ENCODE measurements around the gene ZNF761.
A peak's percentile ranks its signal among the peaks of the same experiment; 100 is the strongest.
"Not testable (repeated sequence)": the region's sequence is repeated elsewhere in the genome, so short reads cannot be mapped to it uniquely, and the experiment has no call there.

ZNF761 gene

GRCh38 chr19:53431399-53432087 lies at the start of gene ZNF761:
Gene ZNF761, plus strand, starts transcription at chr19:53431984. Its CDS starts 15,285 bp downstream, at chr19:53447269.
- DNase-seq (ENCODE audit: low read depth in 2 of 3, low spot score in 1 of 3): peak; percentile 93 to 96 (median 93)

- DNase-seq (ENCODE audit: low read depth in 2 of 3, low spot score in 1 of 3): no peak
Observed at GRCh38 chr19:53388168-53388567, 43.6 kb upstream of the ZNF761 start.

- no peak for DNase-seq (ENCODE audit: low read depth in 2 of 3, low spot score in 1 of 3)
Observed at GRCh38 chr19:53388904-53389303, 42.9 kb upstream of the ZNF761 start.

- DNase-seq (ENCODE audit: low read depth in 2 of 3, low spot score in 1 of 3): no peak
Observed at GRCh38 chr19:53389571-53389970, 42.2 kb upstream of the ZNF761 start.

GRCh38 chr19:53389978-53390377 lies 41.8 kb upstream of the ZNF761 start:
- DNase-seq (ENCODE audit: low read depth in 2 of 3, low spot score in 1 of 3): no peak

- DNase-seq (ENCODE audit: low read depth in 2 of 3, low spot score in 1 of 3): no peak
Observed at GRCh38 chr19:53394522-53394973, 37.2 kb upstream of the ZNF761 start.

- peak; percentile 93 to 96 (median 94) for DNase-seq (ENCODE audit: low read depth in 2 of 3, low spot score in 1 of 3)
Observed at GRCh38 chr19:53394974-53395839, 36.6 kb upstream of the ZNF761 start, which contains the start of gene ZNF765. Gene ZNF765, plus strand, starts transcription at chr19:53395149. Its CDS starts 2,867 bp downstream, at chr19:53398016.

GRCh38 chr19:53395840-53396524 lies 35.8 kb upstream of the ZNF761 start:
- not testable (repeated sequence) for DNase-seq (ENCODE audit: low read depth in 2 of 3, low spot score in 1 of 3)

GRCh38 chr19:53396525-53396868 lies 35.3 kb upstream of the ZNF761 start:
- DNase-seq (ENCODE audit: low read depth in 2 of 3, low spot score in 1 of 3): no peak

- not testable (repeated sequence) for DNase-seq (ENCODE audit: low read depth in 2 of 3, low spot score in 1 of 3)
Observed at GRCh38 chr19:53397918-53398317, 33.9 kb upstream of the ZNF761 start.

GRCh38 chr19:53409505-53410204 lies 22.1 kb upstream of the ZNF761 start:
- no peak for DNase-seq (ENCODE audit: low read depth in 2 of 3, low spot score in 1 of 3)

GRCh38 chr19:53420520-53421315 lies 11.1 kb upstream of the ZNF761 start:
- not testable (repeated sequence) for DNase-seq (ENCODE audit: low read depth in 2 of 3, low spot score in 1 of 3)

- DNase-seq (ENCODE audit: low read depth in 2 of 3, low spot score in 1 of 3): no peak
Observed at GRCh38 chr19:53422551-53422950, 9.2 kb upstream of the ZNF761 start.

- not testable (repeated sequence) for DNase-seq (ENCODE audit: low read depth in 2 of 3, low spot score in 1 of 3)
Observed at GRCh38 chr19:53423074-53423473, 8.7 kb upstream of the ZNF761 start.

- not testable (repeated sequence) for DNase-seq (ENCODE audit: low read depth in 2 of 3, low spot score in 1 of 3)
Observed at GRCh38 chr19:53423680-53424079, 8.1 kb upstream of the ZNF761 start.

GRCh38 chr19:53424968-53425597 lies 6.7 kb upstream of the ZNF761 start:
- peak; percentile 34 to 58 (median 55) for DNase-seq (ENCODE audit: low read depth in 2 of 3, low spot score in 1 of 3)

- peak in 1 of 3 donors; percentile 1 for DNase-seq (ENCODE audit: low read depth in 2 of 3, low spot score in 1 of 3)
Observed at GRCh38 chr19:53432088-53432661, 391 bp downstream of the ZNF761 start.

- DNase-seq (ENCODE audit: low read depth in 2 of 3, low spot score in 1 of 3): not testable (repeated sequence)
Observed at GRCh38 chr19:53443809-53444208, 12.0 kb downstream of the ZNF761 start.

GRCh38 chr19:53447196-53447595 lies 15.4 kb downstream of the ZNF761 start:
- DNase-seq (ENCODE audit: low read depth in 2 of 3, low spot score in 1 of 3): not testable (repeated sequence)
